Activated CD8-positive, alpha-beta memory T cell treated with anti-CD3 and anti-CD28 coated beads for 24 hours (primary cell): Measurements from ENCODE around the gene NRG3.

Experiments
- DNase-seq: peaks from one replicate; pipeline ENCODE4 v3.0.0-alpha.2; 2020

NRG3 gene

DNA sequence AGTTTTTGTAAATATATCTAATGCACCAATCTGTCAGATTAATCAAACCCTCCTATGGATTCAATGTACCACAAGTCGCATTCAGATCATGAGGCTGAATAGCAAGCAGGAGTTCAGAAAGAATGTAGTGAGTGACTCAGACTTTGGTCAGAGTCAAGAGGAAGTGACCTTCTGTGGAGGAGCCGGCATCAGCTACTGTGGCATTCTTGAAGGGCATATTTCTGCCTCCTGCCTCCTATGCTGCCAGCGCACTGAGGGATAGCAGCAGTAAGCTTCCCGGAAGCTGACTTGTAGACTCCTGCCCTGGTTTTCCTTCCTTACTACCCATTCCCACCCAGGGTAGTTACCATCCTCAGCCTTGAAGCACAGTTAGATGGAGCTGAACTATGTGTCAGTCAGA, 867.5 kb downstream of the NRG3 start:
- DNase-seq = no peak

DNA sequence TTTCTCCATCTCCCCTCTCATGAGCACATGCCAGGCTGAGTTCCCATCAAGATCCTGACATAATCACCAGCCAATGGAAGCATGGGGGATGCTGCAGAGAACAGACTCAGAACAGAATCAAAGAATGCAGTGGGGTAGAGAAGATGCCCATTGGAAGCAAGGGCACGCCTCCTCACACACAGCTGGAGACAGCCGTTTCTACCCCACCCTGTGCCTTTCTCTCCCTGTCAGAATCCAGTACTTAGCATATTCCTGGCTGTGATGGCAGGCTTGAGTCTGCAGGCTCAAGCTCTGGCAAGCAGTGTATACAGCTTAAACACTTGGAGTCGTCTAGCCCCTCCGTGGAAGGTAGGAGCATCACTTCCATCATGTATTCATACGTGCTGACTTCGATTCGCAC, 867.9 kb downstream of the NRG3 start:
- DNase-seq = no peak

DNA sequence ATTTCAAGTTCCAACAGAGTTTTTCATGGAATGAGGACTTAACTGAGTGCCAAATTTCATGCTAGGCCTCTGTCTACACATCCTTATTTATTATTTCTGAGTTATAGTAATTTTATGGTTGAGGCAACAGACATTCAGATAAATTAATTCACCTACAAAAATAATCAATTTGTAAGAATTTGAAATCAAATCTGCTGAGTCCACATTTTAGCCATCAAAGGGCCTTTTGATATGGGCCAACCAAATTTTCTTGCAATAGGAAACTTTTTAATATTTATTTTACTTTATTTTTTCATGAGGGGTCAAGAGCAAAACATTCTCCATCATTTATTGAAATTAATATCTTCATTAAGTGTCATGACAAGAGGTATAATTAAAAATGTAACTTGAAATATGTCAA, 875.5 kb downstream of the NRG3 start:
- DNase-seq = no peak

DNA sequence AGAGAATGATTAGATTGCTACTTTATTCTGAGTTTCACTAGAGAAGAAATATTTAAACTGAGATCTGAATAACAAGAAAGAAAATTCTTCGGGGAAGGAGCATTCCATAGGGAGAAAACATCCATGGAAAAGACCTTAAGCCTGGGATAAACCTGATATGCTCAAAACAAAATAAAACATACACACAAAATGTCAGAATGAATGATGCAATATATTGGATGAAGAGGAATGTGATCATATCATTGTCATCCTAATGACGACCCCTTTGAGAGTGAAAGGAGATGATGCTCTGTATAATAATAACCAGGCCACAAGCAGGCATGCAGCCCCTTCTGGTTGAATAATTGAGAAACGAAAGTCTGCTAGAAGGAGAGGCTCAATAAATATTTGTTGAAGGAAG, 882.4 kb downstream of the NRG3 start:
- DNase-seq = no peak

DNA sequence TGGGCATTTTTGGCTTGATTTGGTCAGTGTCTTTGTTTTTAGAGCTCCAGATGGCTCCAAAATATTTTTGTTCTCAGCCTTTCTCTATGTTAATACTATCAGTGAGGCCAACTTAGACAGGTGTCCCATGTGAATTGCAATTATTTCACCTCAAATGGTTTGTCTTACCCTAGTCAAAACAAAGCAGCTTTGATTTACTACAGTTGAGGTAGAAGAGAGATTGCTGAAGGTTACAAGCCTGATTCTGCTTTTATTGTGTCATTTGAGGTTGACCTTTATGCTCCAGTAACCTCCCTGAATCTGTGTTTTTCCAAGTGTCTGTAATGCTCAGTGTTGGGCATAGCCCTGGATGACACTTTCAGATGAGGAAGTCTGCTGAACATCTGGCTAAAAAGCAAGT, 882.9 kb downstream of the NRG3 start:
- DNase-seq = no peak

DNA sequence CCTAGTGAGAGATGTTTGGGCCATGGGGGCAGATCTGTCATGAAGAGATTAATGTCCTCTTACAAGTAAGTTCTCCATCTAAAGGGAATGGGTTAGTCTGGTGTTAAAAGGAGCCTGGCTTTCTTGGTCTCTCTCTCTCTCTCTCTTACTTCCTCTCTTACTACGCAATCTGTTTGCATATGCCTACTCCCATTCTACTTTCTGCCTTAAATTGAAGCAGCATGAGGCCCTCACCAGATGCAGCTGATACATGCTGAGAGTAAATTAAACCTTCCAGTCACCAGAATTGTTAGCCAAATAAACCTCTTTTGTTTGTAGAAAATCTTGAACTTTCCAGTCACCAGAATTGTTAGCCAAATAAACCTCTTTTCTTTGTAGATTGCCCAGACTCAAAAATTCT, 884.1 kb downstream of the NRG3 start:
- no peak for DNase-seq

DNA sequence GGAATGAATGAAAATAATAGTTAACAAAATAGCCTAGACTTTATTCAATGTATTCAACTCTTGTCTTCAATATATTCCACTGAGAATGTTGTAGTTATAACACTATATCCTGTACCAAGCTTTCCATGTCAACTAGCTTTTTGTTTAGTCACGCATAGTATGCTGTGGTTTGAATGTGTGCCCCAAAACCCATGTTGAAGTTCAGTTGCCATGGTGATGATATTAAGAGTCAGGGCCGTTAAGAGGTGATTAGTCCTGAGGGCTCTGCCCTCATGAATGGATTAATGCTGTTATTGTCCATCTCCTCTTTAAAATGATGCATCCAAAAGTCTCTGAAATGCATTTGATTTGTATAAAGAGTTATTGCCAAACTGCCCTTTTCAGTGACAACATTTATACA, 887.6 kb downstream of the NRG3 start:
- no peak for DNase-seq

DNA sequence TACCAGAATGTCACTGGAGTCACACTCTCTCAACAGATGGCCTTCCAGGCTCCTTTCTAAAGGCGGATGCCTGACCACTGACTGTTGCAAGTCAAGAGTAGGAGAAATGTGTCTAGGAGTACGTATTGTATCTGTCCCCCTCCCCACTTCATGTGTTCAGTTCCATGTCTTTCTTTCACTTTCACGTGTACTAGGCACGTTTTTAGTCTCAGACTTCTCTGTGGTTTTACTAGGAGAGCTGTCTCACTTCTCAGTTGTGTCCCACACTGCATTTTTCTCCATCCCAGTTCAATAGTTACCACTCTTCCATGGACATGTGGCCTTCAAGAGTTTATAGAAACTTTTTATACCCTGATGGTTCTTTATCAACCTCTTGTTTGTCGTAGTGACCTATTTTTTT, 893.0 kb downstream of the NRG3 start:
- DNase-seq = no peak

DNA sequence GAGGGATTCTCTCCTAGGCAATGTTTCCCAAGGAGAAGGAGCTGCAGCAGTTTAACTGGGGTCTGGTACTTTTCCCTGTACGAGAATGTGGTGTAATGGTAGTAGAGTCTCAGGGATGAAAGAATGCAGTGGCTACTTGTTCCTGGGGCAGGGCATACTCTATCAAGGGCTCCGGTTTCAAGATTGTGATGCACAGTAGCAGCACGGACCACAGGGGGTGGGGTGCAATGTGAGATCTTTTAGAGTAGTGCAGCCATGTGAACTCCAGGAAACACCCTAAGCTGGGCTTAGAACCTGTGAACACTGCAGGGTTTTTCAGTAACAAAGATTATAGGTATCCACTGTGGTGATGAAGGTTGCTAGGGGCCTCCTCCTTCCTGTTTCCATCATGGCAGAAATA, 903.9 kb downstream of the NRG3 start:
- DNase-seq = no peak

DNA sequence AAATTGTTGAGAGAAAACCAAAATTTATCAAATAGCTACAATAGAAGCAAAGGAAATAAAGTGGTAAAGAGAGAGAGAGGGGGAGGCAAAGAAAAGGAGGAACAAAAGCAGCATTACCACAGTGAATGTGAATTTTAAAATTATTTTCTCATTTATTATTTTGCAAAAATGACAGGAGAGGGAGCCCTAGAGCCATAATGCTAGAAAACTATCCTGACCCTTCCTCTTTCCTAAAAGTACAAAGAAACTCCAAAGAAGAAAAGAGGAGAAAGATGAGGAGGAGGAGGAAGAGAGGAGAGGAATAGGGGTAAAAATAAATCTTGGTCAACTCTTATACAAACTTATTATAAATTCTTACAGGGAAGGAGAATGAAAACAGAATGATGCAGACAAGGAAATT, 921.5 kb downstream of the NRG3 start:
- DNase-seq = no peak

DNA sequence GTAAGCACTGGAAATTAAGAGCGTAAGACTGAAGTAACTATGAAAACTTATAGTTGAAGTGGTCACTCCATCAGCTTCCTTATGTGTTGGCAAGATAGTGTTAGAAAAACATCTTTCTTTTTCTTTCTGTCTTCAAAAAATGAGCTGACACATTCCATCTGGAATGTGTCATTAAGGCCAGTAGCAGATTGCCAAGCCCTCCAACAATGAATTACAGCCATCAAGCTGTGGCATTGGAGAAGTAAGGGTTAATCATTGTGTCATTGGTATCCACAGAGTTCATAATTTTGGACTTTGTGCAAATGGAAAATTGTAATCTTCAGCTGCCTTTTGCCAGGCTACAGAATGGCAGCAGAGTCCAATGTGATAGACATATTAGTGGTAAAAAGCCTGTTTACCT, 926.3 kb downstream of the NRG3 start:
- no peak for DNase-seq

DNA sequence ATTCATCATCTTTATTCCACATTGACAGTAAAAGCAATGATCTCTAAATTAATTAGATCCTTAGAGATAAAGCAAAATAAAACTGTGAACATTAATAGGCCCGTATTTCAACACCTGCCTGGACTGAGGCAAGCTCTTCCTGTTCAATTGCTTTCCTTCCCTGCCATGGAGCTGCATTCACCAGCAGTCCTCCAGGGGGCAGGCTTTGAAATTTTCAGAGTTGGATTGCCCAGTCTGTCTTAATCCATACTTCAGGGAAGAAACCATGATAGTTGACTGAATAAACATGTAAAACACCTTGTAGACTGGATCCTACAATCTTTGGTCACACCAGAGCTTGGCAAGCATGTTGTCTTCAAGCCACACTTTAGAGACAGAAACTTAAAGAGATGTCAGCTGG, 936.6 kb downstream of the NRG3 start:
- no peak for DNase-seq

DNA sequence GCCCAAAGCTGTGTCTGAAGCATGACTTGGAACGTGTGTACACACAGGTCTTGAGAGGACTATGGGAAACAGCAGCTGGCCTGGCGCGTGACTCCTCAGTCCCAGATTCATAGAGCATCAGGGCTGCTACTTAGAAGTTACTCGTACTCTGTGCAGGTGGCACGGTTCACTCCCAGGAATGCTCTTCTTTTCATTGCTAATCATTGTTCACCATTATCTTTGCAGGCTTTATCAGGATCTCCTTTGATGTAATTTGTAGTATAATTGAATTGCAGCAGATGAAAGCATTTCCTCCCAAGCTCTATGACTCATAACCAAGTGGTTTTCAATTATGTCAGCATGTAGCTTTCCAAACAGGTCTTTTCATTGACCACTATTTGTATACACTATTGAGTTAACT, 938.9 kb downstream of the NRG3 start:
- no peak for DNase-seq

DNA sequence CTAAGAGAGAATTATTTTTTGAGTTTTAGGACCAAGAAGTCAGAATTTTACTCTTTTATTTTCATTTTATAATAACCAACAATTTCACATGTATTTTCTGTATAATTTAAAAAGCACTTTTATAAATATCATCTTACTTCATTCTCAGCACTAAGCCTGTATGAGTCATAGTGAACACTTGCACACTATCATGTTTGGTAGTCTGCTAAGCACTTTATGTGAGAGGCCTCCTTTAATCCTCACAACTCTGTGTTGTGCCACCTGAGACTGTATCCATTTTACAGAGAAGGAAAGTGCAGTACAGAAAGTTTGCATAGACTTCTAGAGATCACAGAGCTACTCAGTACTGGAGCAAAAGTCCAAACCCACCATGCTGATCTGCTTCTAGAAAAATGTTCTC, 939.6 kb downstream of the NRG3 start:
- DNase-seq = no peak

DNA sequence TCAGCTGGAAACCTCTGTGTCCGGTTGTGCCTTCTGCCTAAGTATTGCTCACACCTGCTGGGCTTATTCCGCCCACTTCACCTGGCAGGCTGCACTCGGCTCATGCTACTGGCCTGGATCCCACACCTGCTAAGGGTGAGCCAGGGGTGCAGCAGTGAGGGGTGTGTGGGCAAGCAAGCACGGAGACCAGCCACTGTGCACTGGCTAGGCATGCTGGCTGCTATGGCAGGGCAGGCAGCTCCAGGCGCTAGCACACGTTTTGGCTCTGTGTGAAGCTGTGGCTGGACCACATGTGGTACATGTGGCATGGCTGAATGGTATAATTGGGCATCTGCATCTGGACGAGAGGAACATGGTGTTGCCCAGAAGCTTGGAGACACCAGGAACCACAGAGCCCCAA, 940.7 kb downstream of the NRG3 start:
- no peak for DNase-seq

DNA sequence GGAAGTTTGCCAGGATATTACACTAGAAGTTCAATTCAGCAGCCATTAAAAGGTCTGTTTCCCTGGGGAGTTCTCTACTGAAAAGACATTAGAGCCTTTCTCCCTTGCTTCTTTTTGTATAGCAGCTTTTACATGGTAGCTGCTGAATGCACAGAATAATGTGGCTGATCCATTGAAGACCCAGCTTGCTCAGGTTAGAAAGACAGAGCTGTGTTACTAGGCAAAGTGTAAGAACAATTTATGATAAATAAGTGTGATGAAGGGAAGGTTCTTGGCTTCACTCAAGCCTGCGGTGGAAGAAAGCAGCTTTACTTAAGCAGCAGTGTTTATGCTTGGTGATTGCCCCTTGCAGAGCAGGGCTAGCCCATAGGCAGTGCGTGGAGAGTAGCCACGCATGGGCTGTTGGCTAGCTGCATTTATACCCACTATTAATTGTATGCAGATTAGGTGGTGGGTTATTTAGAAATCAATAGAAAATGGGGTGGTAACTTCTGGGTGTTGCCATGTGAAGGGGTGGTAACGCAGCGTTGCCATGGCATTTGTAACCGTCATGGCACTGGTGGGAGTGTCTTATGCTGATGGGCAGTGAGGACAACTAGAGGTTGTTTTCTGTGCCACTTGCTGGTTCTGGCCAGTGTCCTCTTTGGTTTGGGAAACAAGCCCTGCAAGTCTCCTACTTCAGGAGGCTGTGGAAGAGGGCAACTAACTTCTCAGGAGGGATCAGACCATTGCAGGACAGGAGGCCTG, 942.9 kb downstream of the NRG3 start:
- DNase-seq = no peak

DNA sequence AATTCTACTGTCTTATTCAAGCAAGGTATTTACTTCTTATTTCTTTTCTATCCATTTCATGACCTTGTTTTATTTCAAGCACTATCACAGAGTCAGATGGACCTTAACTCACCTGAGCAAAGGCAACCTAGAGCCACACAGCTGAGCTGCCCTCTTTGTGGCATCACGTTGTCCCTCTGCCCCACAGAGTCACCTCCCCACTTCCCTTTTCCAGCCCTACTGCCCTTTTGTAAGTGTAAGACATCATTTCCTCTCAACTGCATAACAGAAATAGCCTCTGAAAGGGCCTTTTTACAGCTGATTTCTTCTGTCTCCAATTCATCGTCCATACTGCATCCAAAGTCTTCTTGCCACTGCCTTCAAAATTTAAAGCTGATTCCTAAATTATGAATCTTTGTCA, 946.0 kb downstream of the NRG3 start:
- DNase-seq = no peak

DNA sequence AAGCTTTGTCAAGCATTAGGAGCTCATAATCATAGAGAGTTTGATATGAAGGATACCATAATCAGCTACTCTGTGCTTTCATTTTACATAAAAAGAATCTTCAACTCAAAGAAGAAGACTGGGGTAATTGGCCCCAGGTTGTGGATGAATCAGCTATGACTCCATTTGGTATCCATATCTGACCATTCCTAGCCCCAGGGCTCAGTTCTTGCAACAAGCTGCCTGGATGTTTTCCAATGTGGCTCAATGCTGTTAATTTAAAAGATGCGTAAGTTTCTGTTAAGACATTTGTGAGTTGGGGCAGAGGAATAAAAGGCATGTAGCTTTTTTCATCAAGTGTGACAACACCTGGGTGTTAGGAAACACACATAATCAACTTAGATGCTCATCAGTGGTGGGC, 951.1 kb downstream of the NRG3 start:
- no peak for DNase-seq

DNA sequence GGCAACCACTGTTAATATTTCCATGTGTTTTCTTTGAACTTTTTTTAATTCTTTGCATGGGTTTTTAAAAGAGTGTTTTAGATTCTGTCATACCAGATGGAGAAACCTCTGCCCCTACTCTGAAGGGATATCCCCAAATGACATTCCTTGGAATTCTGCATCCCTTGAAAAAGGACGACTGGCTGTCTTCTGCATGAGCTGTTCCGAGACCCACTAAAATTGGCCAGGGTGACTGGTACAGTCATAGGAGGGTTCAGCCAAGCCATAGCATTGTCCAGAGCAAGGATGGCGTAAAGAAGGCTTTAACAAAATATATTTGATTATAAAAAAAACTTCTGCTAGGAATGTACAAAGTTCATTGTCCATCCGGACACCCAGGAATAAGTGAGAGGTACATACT, 952.9 kb downstream of the NRG3 start:
- DNase-seq = no peak

DNA sequence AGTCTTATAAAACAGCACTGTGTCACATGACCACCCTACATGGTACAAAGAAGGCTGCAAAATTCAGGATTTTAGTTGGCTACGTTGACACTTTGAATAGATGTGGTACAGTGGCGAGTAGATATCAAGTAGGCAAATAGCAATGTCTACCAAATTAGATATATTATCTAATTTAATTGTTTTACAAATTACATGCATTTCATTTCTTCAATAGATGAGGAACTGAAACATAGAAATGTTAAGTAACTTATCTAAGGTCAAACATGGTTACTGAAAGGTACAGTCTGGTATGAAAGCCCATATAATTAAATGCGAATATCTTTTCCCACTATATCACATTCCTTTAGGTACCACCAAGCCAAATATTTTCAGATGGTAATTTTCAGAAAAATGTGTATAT, 972.2 kb downstream of the NRG3 start:
- DNase-seq = no peak

DNA sequence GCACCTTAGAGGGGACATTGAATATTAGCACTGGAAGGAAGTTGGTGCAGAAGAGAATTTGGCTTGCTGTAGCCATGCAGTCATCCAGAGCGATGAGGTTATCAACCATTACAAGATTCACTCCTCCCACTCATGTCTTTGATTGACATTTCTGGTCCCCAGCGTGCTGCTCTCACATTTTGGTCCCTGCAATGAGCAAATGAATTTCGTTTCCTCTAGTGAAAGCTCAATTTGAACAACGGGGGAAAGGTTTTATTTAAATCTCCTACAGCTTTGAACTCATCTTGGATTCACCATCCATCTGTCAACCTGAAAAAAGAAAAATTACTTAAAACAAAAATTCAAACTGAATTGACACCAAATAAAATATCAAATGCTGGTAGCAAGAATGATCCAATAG, 975.2 kb downstream of the NRG3 start:
- DNase-seq = no peak

DNA sequence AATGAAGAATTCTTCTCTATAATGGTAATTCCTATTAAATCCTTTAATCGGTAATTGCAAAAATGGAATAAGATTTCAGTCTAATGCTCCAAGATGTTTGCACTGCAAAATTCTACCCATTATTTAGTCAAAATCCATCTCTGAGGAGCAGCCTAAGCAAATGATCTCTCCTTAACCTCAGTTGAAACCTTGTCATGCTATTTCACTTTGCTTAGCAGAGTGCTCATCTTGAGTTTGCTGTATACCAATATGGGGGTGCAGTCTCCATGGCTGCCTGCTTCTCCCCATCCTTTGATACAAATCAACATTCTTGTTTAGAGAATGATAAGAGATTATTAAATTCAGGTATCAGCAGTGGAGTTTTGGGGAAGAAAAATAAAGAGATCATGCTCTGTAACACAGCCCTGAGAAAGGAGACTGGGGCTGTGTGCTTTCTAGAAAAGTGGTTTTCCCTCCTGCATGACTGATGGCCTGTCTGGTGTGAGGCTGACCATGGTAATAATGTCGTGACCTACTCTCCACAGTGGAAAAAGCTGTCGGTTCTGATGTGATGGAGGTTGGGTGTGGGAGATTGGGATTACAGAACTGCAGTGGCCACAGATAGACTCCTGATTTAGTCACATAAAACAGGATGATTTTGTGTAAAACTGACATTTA, 982.1 kb downstream of the NRG3 start:
- DNase-seq = no peak

DNA sequence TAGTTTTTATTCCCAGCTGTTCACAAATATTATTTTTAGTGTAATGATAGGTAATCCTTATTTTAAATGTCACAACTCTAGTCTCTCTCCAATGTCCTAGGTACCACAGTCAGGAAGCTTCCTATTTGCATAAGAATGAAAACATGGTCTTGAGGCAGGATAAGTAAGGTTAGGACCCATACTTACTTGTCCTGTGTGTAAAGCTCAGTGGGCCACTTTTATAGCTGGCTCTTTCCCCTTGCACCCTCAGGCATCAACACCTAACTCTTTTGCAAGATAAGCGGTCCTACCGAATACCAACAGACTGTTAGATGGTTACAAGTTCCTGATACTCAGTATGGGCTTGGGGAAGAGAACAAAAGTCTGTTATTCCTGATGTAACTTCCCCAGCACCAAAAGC, 986.9 kb downstream of the NRG3 start:
- DNase-seq = no peak

DNA sequence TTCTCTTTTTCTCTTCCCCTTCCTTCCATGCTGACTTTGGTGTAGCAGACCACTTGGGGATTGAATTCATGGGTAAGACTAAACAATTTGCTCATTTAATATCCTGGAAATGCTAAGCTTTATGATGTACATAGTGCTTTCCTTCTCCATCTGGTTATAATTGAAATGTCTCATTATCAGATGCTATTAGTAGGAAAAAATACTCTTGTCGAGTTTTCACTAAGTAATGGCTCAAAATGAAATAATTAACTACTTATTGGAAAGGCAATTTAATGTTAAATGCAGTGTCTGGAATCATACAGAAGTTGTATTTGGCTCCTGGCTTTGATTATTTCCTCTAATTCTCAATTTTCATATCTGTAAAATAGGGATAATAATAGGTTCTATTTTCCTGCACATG, 990.4 kb downstream of the NRG3 start:
- DNase-seq = no peak

DNA sequence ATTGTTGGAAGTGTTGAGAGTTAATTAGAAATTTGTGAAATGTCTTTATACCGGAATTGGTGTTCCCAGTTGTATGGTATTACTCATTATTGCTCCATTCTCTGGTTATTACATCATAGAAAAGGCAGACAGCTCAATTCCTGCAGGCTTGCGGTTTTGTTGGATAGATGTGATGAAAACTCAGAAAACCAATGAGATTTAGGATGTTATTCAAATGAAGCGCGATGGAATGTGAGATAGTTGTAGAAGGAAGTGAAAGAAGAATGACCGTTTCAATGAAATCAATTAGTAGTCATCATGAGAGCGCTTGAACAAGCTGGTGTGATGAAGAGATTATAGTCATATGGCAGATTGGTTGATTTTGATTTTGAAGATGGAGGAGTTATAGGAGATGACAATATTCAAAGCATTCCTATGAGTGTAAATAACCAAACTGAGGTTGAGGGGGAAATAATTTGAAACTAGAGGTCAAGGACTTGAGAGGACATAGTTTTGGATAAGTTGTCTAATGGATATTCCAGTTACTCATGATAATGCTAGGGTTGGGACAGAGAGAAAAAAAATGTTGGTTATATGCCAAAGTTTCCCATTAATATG, 991.5 kb downstream of the NRG3 start:
- DNase-seq = no peak
